ENCODE results near the gene ZNF777.

The ZNF777 gene

DNA sequence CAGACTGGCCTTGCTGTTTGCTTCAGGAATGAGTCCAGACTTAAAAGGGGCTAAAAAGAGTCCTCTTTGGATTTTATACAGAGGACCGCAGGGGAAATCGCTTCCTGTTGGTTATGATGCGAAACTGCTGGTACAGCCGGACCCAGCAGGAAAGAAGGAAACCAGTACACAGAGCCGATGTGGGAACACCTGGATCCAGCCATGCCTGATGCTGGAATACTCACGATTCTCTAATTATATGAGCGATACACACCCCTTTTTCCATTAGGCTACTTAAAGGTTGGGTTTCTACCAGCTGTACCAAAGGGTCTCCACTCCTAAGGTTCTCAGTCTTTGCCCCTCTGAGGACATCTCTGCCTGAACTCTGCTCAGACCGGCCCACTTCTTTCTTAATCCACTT lies 27.7 kb downstream of the ZNF777 start:
- H3K4me2 ChIP-seq (ENCODE audit: low read depth, low read length, poor library complexity, severe bottlenecking): no peak overlapping the region

DNA sequence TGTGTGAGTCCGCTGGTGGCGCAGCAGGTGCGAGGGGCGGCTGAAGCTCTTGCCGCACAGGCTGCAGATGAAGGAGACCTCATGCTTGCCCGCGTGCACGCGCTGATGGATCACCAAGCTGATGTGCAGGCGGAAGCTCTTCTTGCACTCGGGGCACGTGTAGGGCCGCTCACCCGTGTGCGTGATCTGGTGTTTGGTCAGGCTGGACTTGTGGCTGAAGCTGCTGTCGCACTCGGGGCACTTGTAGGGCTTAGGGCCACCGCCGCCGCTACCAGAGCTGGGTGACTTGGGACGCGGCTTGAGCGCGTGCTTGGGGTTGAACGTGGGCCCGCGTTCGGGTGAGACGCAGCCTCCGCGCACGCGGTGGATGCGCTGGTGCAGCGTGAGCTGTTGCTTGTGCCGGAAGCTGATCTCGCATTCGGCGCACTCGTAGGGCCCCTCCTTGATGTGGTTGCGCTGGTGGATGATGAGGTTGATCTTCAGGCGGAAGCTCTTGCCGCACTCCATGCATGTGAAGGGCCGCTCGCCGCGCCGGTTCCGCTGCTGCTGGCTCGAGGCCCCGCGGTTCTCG lies 28.7 kb downstream of the ZNF777 start:
- H3F3A ChIP-seq (ENCODE audit: insufficient read depth): no peaks in the 10 kb centered on the region
- no peak overlapping the region for H2AFZ ChIP-seq (ENCODE audit: low read depth, low read length, severe bottlenecking)
- H4K20me1 ChIP-seq (ENCODE audit: low read depth, low read length): no peaks in the 10 kb centered on the region
- no peak overlapping the region for H3K9ac ChIP-seq (ENCODE audit: low read length)
- H3K27ac ChIP-seq (ENCODE audit: low read depth, low read length): no peak overlapping the region
- no peaks in the 10 kb centered on the region for H3K9me3 ChIP-seq (ENCODE audit: insufficient read depth, low read length)
- no peaks in the 10 kb centered on the region for H3K79me2 ChIP-seq (ENCODE audit: insufficient read depth, low read length)
- no peak overlapping the region for H3K4me2 ChIP-seq (ENCODE audit: low read depth, low read length, poor library complexity, severe bottlenecking)
- no peak overlapping the region for H3K4me3 ChIP-seq (ENCODE audit: insufficient read depth, low read length, poor library complexity, severe bottlenecking)
- no peaks in the 10 kb centered on the region for H3K27me3 ChIP-seq (ENCODE audit: low read length)
- H3K36me3 ChIP-seq (ENCODE audit: low read length): no peaks in the 10 kb centered on the region
- no peaks in the 10 kb centered on the region for H3K9me2 ChIP-seq (replicated peaks; ENCODE audit: insufficient read depth, low read length)
- TF ChIP-seq, protein P1, sequence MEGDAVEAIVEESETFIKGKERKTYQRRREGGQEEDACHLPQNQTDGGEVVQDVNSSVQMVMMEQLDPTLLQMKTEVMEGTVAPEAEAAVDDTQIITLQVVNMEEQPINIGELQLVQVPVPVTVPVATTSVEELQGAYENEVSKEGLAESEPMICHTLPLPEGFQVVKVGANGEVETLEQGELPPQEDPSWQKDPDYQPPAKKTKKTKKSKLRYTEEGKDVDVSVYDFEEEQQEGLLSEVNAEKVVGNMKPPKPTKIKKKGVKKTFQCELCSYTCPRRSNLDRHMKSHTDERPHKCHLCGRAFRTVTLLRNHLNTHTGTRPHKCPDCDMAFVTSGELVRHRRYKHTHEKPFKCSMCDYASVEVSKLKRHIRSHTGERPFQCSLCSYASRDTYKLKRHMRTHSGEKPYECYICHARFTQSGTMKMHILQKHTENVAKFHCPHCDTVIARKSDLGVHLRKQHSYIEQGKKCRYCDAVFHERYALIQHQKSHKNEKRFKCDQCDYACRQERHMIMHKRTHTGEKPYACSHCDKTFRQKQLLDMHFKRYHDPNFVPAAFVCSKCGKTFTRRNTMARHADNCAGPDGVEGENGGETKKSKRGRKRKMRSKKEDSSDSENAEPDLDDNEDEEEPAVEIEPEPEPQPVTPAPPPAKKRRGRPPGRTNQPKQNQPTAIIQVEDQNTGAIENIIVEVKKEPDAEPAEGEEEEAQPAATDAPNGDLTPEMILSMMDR (IDR thresholded peaks at IDR 0.05; ENCODE audit: insufficient read depth, low read length, poor library complexity, severe bottlenecking): no peak
- TF ChIP-seq EZH2phosphoT487 (conservative IDR thresholded peaks at IDR 0.05; ENCODE audit: low read length): no peak

More for the DNA sequence above, 27.7 kb downstream of the ZNF777 start:
- Histone ChIP-seq H4K20me1 (ENCODE audit: low read depth, low read length) (no peaks in the 10 kb centered on the region), H3K79me2 (ENCODE audit: insufficient read depth, low read length) (no peaks in the 10 kb centered on the region), H2AFZ (ENCODE audit: low read depth, low read length, severe bottlenecking) (no peak overlapping the region), H3K9me2 (replicated peaks; ENCODE audit: insufficient read depth, low read length) (no peaks in the 10 kb centered on the region), H3K27ac (ENCODE audit: low read depth, low read length) (no peak overlapping the region), H3K4me3 (ENCODE audit: insufficient read depth, low read length, poor library complexity, severe bottlenecking) (no peak overlapping the region), H3K9ac (ENCODE audit: low read length) (no peak overlapping the region), H3F3A (ENCODE audit: insufficient read depth) (no peaks in the 10 kb centered on the region), H3K9me3 (ENCODE audit: insufficient read depth, low read length) (no peaks in the 10 kb centered on the region), H3K27me3 (ENCODE audit: low read length) (no peaks in the 10 kb centered on the region), H3K36me3 (ENCODE audit: low read length) (no peaks in the 10 kb centered on the region)
- TF ChIP-seq EZH2phosphoT487 (conservative IDR thresholded peaks at IDR 0.05; ENCODE audit: low read length): no peak
- TF ChIP-seq, protein P1 (IDR thresholded peaks at IDR 0.05; ENCODE audit: insufficient read depth, low read length, poor library complexity, severe bottlenecking): no peak

DNA sequence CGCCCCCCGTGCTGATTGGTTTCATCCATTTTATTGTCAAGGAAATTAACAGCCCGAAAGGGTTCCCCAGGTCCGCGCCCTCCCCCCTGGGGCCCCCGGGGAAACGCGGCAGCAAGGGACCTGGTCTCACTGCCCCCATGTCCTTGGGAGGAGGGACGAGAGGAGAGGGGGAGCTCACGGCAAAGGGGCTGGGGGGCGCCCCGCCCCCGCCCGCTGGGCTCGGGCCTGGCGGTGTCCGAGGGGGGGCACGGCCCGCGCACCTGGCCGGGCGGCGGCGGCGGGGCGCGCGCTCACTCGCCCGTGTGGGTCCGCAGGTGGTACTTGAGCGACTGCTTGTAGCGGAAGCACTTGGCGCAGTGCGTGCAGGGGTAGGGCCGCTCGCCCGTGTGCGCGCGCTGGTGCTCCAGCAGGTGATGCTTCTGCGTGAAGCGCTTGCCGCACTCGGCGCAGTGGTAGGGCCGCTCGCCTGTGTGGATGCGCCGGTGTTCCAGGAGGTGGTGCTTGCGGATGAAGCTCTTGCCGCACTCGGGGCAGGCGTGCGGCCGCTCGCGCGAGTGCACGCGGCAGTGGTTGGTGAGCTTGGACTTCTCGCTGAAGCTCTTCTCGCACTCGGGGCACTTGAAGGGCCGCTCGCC lies 29.3 kb downstream of the ZNF777 start:
- Histone ChIP-seq H3K36me3 (ENCODE audit: low read length) (no peaks in the 10 kb centered on the region), H2AFZ (ENCODE audit: low read depth, low read length, severe bottlenecking) (no peak overlapping the region)

More for the DNA sequence above, 29.3 kb downstream of the ZNF777 start:
- Histone ChIP-seq H3K9me3 (ENCODE audit: insufficient read depth, low read length) (no peaks in the 10 kb centered on the region), H3K79me2 (ENCODE audit: insufficient read depth, low read length) (no peaks in the 10 kb centered on the region), H3K9me2 (replicated peaks; ENCODE audit: insufficient read depth, low read length) (no peaks in the 10 kb centered on the region), H4K20me1 (ENCODE audit: low read depth, low read length) (no peaks in the 10 kb centered on the region), H3K4me3 (ENCODE audit: insufficient read depth, low read length, poor library complexity, severe bottlenecking) (no peak overlapping the region), H3F3A (ENCODE audit: insufficient read depth) (no peaks in the 10 kb centered on the region), H3K27ac (ENCODE audit: low read depth, low read length) (no peak overlapping the region), H3K4me2 (ENCODE audit: low read depth, low read length, poor library complexity, severe bottlenecking) (no peak overlapping the region), H3K27me3 (ENCODE audit: low read length) (no peaks in the 10 kb centered on the region), H3K9ac (ENCODE audit: low read length) (no peak overlapping the region)
- TF ChIP-seq, protein P1 (IDR thresholded peaks at IDR 0.05; ENCODE audit: insufficient read depth, low read length, poor library complexity, severe bottlenecking): no peak
- TF ChIP-seq EZH2phosphoT487 (conservative IDR thresholded peaks at IDR 0.05; ENCODE audit: low read length): no peak

Data from SU-DHL-6 (cell line).